Gastroesophageal sphincter (tissue), 4 donors: ENCODE measurements around the gene SLC48A1. TPM values are rescaled to one million over a fixed set of nuclear protein-coding genes. Genes with fewer than 3 reads are reported as not detected.

Source experiments
- ATAC-seq: fragments of 150-250 bp; one replicate; pipeline ENCODE4 v1.9.1; 2016; ENCODE audit warnings: mild to moderate bottlenecking, moderate library complexity
- H3K27ac ChIP-seq, 4 donors: fragments of 200-600 bp; sonication (generic) in 3 of 4; 1 replicate in 3 of 4; 2 replicates in 1 of 4; pipeline ENCODE4 v1.5.1; 2016 to 2019
- H3K27me3 ChIP-seq: fragments of 200-600 bp; sonication (generic); one replicate; pipeline ENCODE4 v1.5.1; 2019
- H3K36me3 ChIP-seq, 2 donors: fragments of 200-600 bp; sonication (generic); one replicate each; pipeline ENCODE4 v1.5.1; 2019; ENCODE audit warnings: control low read depth in 1 of 2
- H3K4me1 ChIP-seq, 3 donors: fragments of 200-600 bp; sonication (generic); 1 replicate in 2 of 3; 2 replicates in 1 of 3; pipeline ENCODE4 v1.5.1; 2016 to 2019; ENCODE audit warnings: control low read depth in 2 of 3
- H3K4me3 ChIP-seq, 2 donors: fragments of 200-600 bp; sonication (generic); one replicate each; pipeline ENCODE4 v1.5.1; 2019; ENCODE audit warnings: mild to moderate bottlenecking in 1 of 2, moderate library complexity in 1 of 2
- H3K9me3 ChIP-seq, 3 donors: fragments of 200-600 bp; sonication (generic); one replicate each; pipeline ENCODE4 v1.5.1; 2017 to 2019; ENCODE audit warnings: control low read depth in 2 of 3
- EP300 ChIP-seq: sonication (generic); formaldehyde crosslinking; IDR thresholded peaks from one replicate; pipeline ENCODE4 v1.6.1; 2017; ENCODE audit warnings: antibody characterized with exemption, mild to moderate bottlenecking
- POLR2A ChIP-seq, 2 donors: fragments of 450-650 bp; IDR thresholded peaks; one replicate each; pipeline ENCODE4 v1.6.1; 2017; ENCODE audit warnings: antibody characterized with exemption in 2 of 2, mild to moderate bottlenecking in 2 of 2, moderate library complexity in 1 of 2
- POLR2AphosphoS5 ChIP-seq: sonication (generic); formaldehyde crosslinking; IDR thresholded peaks from one replicate; pipeline ENCODE4 v1.6.1; 2017; ENCODE audit warnings: antibody characterized with exemption
- WGBS, 2 donors: methylation state at CpG; one replicate each; pipeline ENCODE4 v1.1.5; 2018; ENCODE audit warnings: low coverage in 1 of 2; 5-methylcytosine and 5-hydroxymethylcytosine counted together
- total RNA-seq, 4 donors: library from RNA; depleted of rRNA; stranded (reverse); fragments of >200 nt; gene quantifications; one replicate each; pipeline ENCODE4 v1.1.0, GENCODE V29; 2016
- TF ChIP-seq, protein P1 (sequence below), 4 experiments: fragments of 200-600 bp in 2 of 4; fragments of 450-650 bp in 2 of 4; sonication (generic) in 1 of 4; IDR thresholded peaks; one replicate each; pipeline ENCODE4 v1.5.1; 2017 to 2019; ENCODE audit warnings: antibody characterized with exemption in 4 of 4, mild to moderate bottlenecking in 2 of 4, moderate library complexity in 2 of 4

SLC48A1 gene
- total RNA-seq, 4 donors from 2014 or later = 40.7 to 66.8 (median 53.3) TPM

DNA sequence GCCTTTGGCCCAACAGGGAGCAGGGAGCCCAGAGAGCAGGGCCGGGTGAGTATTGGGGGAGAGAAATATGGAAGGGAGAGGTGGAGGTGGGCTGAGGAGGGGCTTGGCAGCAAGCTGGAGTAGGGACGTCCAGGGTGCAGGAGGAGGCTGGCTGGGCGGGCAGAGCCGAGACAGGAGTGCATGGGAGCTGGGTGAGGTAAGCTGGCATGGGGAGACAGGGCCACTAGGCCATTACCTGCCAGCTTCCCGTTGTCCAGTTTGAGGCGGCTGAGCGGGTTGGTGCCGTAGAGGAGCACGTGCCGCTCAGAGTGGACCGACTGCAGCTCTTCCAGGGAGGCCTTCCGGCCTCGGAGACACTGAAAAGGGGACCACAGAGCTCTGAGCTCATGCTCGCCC is 18.3 kb downstream of the SLC48A1 start:
- TF ChIP-seq EP300 (no peak), POLR2AphosphoS5 (no peak), POLR2A (IDR thresholded peaks at IDR 0.05) (no peak)
- TF ChIP-seq, protein P1, sequence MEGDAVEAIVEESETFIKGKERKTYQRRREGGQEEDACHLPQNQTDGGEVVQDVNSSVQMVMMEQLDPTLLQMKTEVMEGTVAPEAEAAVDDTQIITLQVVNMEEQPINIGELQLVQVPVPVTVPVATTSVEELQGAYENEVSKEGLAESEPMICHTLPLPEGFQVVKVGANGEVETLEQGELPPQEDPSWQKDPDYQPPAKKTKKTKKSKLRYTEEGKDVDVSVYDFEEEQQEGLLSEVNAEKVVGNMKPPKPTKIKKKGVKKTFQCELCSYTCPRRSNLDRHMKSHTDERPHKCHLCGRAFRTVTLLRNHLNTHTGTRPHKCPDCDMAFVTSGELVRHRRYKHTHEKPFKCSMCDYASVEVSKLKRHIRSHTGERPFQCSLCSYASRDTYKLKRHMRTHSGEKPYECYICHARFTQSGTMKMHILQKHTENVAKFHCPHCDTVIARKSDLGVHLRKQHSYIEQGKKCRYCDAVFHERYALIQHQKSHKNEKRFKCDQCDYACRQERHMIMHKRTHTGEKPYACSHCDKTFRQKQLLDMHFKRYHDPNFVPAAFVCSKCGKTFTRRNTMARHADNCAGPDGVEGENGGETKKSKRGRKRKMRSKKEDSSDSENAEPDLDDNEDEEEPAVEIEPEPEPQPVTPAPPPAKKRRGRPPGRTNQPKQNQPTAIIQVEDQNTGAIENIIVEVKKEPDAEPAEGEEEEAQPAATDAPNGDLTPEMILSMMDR (IDR thresholded peaks at IDR 0.05) = no peak
- WGBS, 2 donors = 63% methylated on average over 4 of the region's 14 CpGs; no CpG with 5 or more reads in 1 of the 2 donors
- ATAC-seq = no peak
- Histone ChIP-seq H3K36me3 (peaks cover 0 to 100% of the 10 kb centered on the region in 2 donors), H3K4me1 (peaks cover 0 to 19% (median 8%) of the 10 kb centered on the region in 3 donors), H3K27ac (peak overlapping the region in 1 of 4 donors; percentile 48), H3K4me3 (no peak overlapping the region), H3K9me3 (no peaks in the 10 kb centered on the region), H3K27me3 (no peaks in the 10 kb centered on the region)

DNA sequence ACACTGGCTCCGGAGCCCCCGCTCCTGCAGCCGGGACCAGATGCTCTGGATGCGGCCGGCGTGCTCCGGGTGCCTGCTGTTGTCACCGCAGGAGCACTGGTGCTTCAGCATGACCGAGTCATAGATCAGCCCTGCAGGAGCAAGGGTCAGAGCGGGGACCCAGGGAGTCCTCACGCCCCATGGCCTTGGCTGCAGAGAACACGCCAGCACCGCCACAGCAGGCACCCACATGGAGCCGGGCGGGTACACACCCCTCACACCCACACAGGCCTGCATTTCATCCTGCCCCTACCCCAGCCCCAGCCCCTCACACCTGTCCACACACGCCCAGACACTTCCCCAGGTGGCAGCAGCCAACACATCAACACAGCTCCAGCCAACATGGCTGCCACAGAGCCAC is 18.8 kb downstream of the SLC48A1 start:
- peaks cover 0 to 100% of the 10 kb centered on the region in 2 donors for H3K36me3 ChIP-seq
- TF ChIP-seq POLR2AphosphoS5 (no peak), POLR2A (IDR thresholded peaks at IDR 0.05) (no peak), EP300 (no peak)
- TF ChIP-seq, protein P1 (IDR thresholded peaks at IDR 0.05) = no peak
- WGBS, 2 donors = no CpG with 5 or more reads among the region's 16 CpGs
- peaks cover 0 to 13% (median 4%) of the 10 kb centered on the region in 3 donors for H3K4me1 ChIP-seq
- no peak for ATAC-seq
- no peak overlapping the region for H3K4me3 ChIP-seq
- no peaks in the 10 kb centered on the region for H3K9me3 ChIP-seq
- peak overlapping the region in 2 of 4 donors; percentile 17 to 48 for H3K27ac ChIP-seq
- H3K27me3 ChIP-seq = no peaks in the 10 kb centered on the region

DNA sequence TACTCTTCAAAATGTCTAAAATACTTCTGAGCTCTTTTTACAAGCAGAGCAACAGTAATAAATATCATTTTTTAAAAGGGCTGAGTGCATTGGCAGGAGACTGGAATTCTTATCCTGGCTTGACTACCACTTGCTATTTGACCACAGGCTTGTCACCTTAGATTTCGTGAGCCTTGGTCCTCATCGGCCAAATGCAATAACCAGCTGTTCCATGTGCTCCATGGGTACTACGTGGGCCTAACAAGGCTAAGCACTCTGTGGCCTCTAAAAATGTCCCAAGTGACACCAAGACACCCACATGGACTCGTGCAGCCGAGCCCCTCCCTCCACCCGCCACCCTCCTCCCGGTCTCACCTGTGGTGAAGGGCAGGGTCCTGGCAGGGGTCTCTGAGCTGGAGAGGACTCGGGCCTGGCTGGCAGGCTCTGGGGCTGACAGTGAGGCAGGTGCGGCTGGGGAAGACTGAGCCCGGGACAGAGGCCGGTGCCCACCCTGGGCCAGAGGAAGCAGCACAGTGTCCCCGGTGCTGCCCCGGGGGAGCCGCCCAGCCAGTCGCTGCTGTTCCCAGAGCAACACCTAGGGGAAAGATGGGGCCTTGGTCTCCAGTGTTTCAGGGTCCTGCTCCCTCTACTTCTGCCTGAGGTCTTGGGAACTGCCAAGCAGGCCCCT is 20.1 kb downstream of the SLC48A1 start:
- H3K27me3 ChIP-seq = no peaks in the 10 kb centered on the region
- no peak for ATAC-seq
- TF ChIP-seq POLR2A (IDR thresholded peaks at IDR 0.05) = no peak
- no peak for TF ChIP-seq POLR2AphosphoS5
- no peak for TF ChIP-seq EP300
- TF ChIP-seq, protein P1 (IDR thresholded peaks at IDR 0.05) = no peak
- no peaks in the 10 kb centered on the region for H3K9me3 ChIP-seq
- H3K4me3 ChIP-seq = no peak overlapping the region
- H3K36me3 ChIP-seq = peaks cover 0 to 100% of the 10 kb centered on the region in 2 donors
- H3K4me1 ChIP-seq = peaks cover 0 to 11% (median 0%) of the 10 kb centered on the region in 3 donors
- 69% methylated on average over 2 of the region's 15 CpGs; no CpG with 5 or more reads in 1 of the 2 donors for WGBS, 2 donors
- H3K27ac ChIP-seq = peak overlapping the region in 2 of 4 donors; percentile 20 to 22

DNA sequence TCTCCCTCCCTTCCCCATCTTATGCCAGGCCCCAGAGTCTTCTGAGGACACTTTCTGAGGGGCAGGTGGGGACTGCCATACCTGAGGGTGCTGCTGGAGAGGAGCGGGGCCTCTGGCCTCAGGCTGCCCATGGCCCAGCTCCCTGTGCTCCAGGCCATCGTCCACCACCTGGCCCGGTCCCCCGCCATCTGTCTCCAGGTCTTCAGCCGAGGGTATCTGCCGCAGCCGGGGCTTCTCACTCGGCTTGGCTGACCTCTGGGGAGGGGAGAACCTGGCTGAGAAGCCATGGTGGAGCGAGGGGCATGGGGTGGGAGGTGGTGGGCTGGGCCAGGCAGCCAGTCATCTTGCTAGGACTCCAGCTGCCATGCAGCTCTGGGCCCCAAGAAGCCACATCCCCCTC is 21.6 kb downstream of the SLC48A1 start:
- WGBS, 2 donors = no CpG with 5 or more reads among the region's 9 CpGs
- no peaks in the 10 kb centered on the region for H3K27me3 ChIP-seq
- ATAC-seq = no peak
- H3K36me3 ChIP-seq = peaks cover 0 to 93% of the 10 kb centered on the region in 2 donors
- peak overlapping the region in 3 of 4 donors; percentile 17 to 42 (median 22) for H3K27ac ChIP-seq
- H3K9me3 ChIP-seq = no peaks in the 10 kb centered on the region
- peaks cover 3 to 25% (median 15%) of the 10 kb centered on the region in 3 donors for H3K4me1 ChIP-seq
- no peak overlapping the region for H3K4me3 ChIP-seq
- no peak for TF ChIP-seq POLR2A (IDR thresholded peaks at IDR 0.05)
- TF ChIP-seq EP300 = no peak

DNA sequence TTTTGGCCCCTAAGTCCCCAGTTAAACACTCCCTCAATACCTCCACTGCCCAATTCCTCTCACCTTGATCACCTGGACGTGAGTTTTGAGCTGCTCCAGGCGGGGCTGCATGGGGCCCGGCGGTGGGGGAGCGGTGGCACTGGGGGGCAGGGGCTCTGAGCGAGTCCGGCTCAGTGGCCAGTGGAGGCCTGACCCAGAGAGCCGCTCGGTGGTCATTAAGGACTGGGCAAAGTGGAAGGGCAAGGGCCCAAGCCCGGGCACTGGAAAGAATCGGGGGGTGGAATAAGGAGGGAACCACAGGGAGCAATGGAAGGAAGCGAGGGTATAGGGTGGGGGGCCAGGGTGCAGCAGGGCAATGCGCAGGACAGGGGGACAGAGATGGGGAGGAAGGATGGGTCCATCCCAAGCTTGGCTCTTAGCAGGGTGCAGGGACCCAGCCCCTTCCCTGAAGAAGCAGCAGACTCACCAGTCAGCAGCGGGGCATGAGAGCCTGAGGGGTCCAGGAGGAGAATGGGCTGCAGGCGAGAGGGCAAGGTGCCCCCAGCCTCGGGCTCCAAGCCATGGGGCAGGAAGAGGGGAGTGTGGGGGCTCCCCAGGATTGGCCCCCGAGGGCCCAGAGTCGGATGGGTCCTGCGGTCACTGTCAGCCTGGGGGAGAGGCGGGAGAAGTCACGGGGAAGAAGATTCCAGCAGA is 22.2 kb downstream of the SLC48A1 start:
- Histone ChIP-seq H3K4me3 (no peak overlapping the region), H3K36me3 (peaks cover 0 to 87% of the 10 kb centered on the region in 2 donors), H3K27me3 (no peaks in the 10 kb centered on the region), H3K9me3 (no peaks in the 10 kb centered on the region), H3K27ac (peak overlapping the region in 1 of 4 donors; percentile 42), H3K4me1 (peaks cover 8 to 31% (median 21%) of the 10 kb centered on the region in 3 donors)
- WGBS, 2 donors = 81 to 89% methylated on average over 8 to 10 of the region's 21 CpGs
- TF ChIP-seq POLR2A (IDR thresholded peaks at IDR 0.05) (no peak), EP300 (no peak), POLR2AphosphoS5 (no peak)
- TF ChIP-seq, protein P1 (IDR thresholded peaks at IDR 0.05) = no peak
- ATAC-seq = no peak
